Measurements from ENCODE around the gene PLXNB2.

DNA sequence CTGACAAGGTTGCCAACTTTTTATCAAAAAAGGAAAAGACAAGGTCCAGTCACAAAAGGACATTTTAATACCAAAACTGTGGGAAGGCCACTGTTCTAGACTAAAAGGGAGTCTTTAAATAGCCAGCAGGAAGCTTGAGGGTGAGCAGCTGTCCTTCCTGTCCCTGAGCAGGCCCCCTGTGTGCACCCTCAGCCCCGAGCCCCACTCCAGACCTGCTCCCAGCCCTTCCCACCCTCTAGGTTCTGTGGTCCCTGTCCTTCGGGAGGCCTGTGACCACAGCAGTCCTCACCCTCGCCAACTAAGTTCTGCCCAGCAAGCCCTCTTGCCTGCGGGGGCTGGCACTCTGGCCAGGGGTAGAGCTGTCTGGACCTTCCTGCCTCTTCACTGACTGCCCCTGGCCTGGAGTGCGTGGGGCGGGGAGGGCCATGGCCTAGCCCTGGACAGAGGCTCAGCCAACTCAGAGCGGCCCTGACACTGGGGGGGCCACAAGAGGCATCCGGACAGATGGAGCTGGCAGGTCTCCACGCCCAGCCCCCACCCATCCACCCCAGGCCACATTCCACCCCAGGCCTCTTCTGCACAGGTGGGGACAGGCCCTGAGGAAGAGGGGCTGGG, 1.6 kb upstream of the PLXNB2 start:
- TF ChIP-seq FOXM1 (IDR thresholded peaks at IDR 0.05; ENCODE audit: low read depth) (no peak), GABPA (IDR thresholded peaks at IDR 0.05; ENCODE audit: low read depth) (no peak)
- TF ChIP-seq, protein P1, sequence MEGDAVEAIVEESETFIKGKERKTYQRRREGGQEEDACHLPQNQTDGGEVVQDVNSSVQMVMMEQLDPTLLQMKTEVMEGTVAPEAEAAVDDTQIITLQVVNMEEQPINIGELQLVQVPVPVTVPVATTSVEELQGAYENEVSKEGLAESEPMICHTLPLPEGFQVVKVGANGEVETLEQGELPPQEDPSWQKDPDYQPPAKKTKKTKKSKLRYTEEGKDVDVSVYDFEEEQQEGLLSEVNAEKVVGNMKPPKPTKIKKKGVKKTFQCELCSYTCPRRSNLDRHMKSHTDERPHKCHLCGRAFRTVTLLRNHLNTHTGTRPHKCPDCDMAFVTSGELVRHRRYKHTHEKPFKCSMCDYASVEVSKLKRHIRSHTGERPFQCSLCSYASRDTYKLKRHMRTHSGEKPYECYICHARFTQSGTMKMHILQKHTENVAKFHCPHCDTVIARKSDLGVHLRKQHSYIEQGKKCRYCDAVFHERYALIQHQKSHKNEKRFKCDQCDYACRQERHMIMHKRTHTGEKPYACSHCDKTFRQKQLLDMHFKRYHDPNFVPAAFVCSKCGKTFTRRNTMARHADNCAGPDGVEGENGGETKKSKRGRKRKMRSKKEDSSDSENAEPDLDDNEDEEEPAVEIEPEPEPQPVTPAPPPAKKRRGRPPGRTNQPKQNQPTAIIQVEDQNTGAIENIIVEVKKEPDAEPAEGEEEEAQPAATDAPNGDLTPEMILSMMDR (IDR thresholded peaks at IDR 0.05) = no peak

Data from SK-N-SH (cell line).